HEK293 (cell line): Measurements from ENCODE around the gene FLNA.

Experiments used
- CTCF ChIA-PET: fragments of 350-600 bp; formaldehyde crosslinking; extraction: SDS; loops from one replicate; lab custom pipeline; 2021; ENCODE audit warnings: antibody characterized with exemption; lab: Yijun Ruan, JAX
- POLR2A ChIA-PET: fragments of 300-600 bp; formaldehyde crosslinking; extraction: SDS; loops from one replicate; lab custom pipeline; 2020; ENCODE audit warnings: antibody characterized with exemption, inconsistent platforms; lab: Yijun Ruan, JAX
- H3K27ac ChIP-seq: fragments of 200-500 bp; sonication (Bioruptor generic); 2 replicates; pipeline ENCODE4 v1.5.1; 2014; ENCODE audit warnings: low read depth, low read length, control low read depth, inconsistent platforms; ENCODE audit errors: extremely low read depth
- H3K36me3 ChIP-seq, 2 experiments: fragments of 200-500 bp in 1 of 2; sonication (Bioruptor generic) in 1 of 2; 1 replicate in 1 of 2; 2 replicates in 1 of 2; pipeline ENCODE4 v1.5.1; 2014 to 2017; ENCODE audit warnings: inconsistent platforms in 2 of 2, low read length in 2 of 2; ENCODE audit not compliant: control insufficient read depth in 2 of 2, insufficient read depth in 1 of 2
- H3K4me1 ChIP-seq: fragments of 200-500 bp; sonication (Bioruptor generic); 2 replicates; pipeline ENCODE4 v1.5.1; 2014; ENCODE audit warnings: mild to moderate bottlenecking, low read length, inconsistent platforms; ENCODE audit not compliant: control insufficient read depth, insufficient read depth
- H3K4me3 ChIP-seq: 2 replicates; pipeline ENCODE4 v1.5.1; 2011; ENCODE audit warnings: low read depth, mild to moderate bottlenecking, control low read depth, low read length, moderate library complexity
- H3K9me3 ChIP-seq: fragments of 200-500 bp; sonication (Bioruptor generic); 2 replicates; pipeline ENCODE4 v1.5.1; 2014; ENCODE audit warnings: low read depth, low read length, inconsistent platforms; ENCODE audit not compliant: control insufficient read depth, insufficient read depth
- BCL11A ChIP-seq: fragments of 450-650 bp; formaldehyde crosslinking; IDR thresholded peaks from 2 replicates; pipeline ENCODE4 v1.5.1; 2016; ENCODE audit warnings: low read depth, missing biosample characterization, missing genetic modification characterization
- GLIS2 ChIP-seq: fragments of 450-650 bp; formaldehyde crosslinking; IDR thresholded peaks from 2 replicates; pipeline ENCODE4 v1.5.1; 2016; ENCODE audit warnings: missing biosample characterization, missing genetic modification characterization
- HOXA7 ChIP-seq: sonication (generic); formaldehyde crosslinking; IDR thresholded peaks from 2 replicates; pipeline ENCODE4 v1.8.1; 2022; ENCODE audit warnings: missing genetic modification reagents, borderline replicate concordance
- HOXC10 ChIP-seq: sonication (generic); formaldehyde crosslinking; IDR thresholded peaks from 2 replicates; pipeline ENCODE4 v1.8.1; 2023; ENCODE audit warnings: mild to moderate bottlenecking, missing genetic modification reagents
- REPIN1 ChIP-seq: fragments of 450-650 bp; formaldehyde crosslinking; IDR thresholded peaks from 2 replicates; pipeline ENCODE4 v1.5.1; 2017; ENCODE audit warnings: missing biosample characterization, missing genetic modification characterization, low read depth
- WT1 ChIP-seq: fragments of 450-650 bp; formaldehyde crosslinking; IDR thresholded peaks from 2 replicates; pipeline ENCODE4 v1.5.1; 2016; ENCODE audit warnings: missing biosample characterization, missing genetic modification characterization
- ZNF16 ChIP-seq: fragments of 450-650 bp; formaldehyde crosslinking; IDR thresholded peaks from 2 replicates; pipeline ENCODE4 v1.5.1; 2016; ENCODE audit warnings: low read depth, missing biosample characterization, missing genetic modification characterization
- ZNF174 ChIP-seq: fragments of 450-650 bp; formaldehyde crosslinking; IDR thresholded peaks from 2 replicates; pipeline ENCODE4 v1.5.0; 2017; ENCODE audit warnings: missing biosample characterization, mild to moderate bottlenecking, missing genetic modification characterization
- ZNF2 ChIP-seq: fragments of 450-650 bp; formaldehyde crosslinking; IDR thresholded peaks from 2 replicates; pipeline ENCODE4 v1.5.1; 2016; ENCODE audit warnings: missing biosample characterization, missing genetic modification characterization
- ZNF311 ChIP-seq: fragments of 450-650 bp; formaldehyde crosslinking; IDR thresholded peaks from 2 replicates; pipeline ENCODE4 v1.5.1; 2017; ENCODE audit warnings: missing biosample characterization, missing genetic modification characterization, borderline replicate concordance
- ZNF433 ChIP-seq: fragments of 450-650 bp; formaldehyde crosslinking; IDR thresholded peaks from 2 replicates; pipeline ENCODE4 v1.5.1; 2016; ENCODE audit warnings: missing biosample characterization, missing genetic modification characterization, low read depth
- ZNF510 ChIP-seq: fragments of 450-650 bp; formaldehyde crosslinking; IDR thresholded peaks from 2 replicates; pipeline ENCODE4 v1.5.1; 2018; ENCODE audit warnings: mild to moderate bottlenecking, missing genetic modification characterization, missing biosample characterization; ENCODE audit not compliant: insufficient replicate concordance
- TF ChIP-seq, protein P1 (sequence below): fragments of 450-650 bp; formaldehyde crosslinking; IDR thresholded peaks from 2 replicates; pipeline ENCODE4 v1.5.1; 2016; ENCODE audit warnings: missing biosample characterization, missing genetic modification characterization
- TF ChIP-seq, protein P2 (sequence below): fragments of 450-650 bp; formaldehyde crosslinking; IDR thresholded peaks from 2 replicates; pipeline ENCODE4 v1.5.1; 2017; ENCODE audit warnings: missing biosample characterization, missing genetic modification characterization
- TF ChIP-seq, protein P3 (sequence below): fragments of 450-650 bp; formaldehyde crosslinking; IDR thresholded peaks from 2 replicates; pipeline ENCODE4 v1.5.1; 2017; ENCODE audit warnings: missing biosample characterization, missing genetic modification characterization
- TF ChIP-seq, protein P4 (sequence below): fragments of 450-650 bp; formaldehyde crosslinking; IDR thresholded peaks from 2 replicates; pipeline ENCODE4 v1.5.1; 2017; ENCODE audit warnings: missing biosample characterization, missing genetic modification characterization

FLNA gene

DNA sequence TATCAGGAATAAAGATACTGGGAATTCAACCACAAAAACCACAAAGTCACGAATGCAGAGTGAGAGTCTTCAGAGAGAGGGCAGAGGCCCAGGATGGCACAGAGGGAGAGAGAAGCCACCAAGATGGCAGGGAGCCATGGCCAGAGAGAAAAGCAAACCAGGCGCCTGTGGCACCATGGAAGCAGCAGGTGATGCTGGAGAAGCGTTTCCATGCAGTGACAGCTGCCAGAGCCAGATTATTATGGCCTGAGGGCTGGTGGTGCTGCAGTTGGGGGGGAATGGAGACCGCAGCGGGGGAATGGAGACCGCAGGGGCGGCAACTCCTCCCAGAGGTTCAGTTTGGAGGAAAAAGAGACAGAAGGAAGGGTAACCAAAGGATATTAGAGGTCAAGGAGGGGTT, 42.7 kb upstream of the FLNA start:
- H3K9me3 ChIP-seq = no peaks in the 10 kb centered on the region
- ChIA-PET POLR2A (interaction anchor here (0.6 to 0.7 kb wide), 3 partner anchors 15 to 52 kb away, joined by 3 to 4 read pairs (median 3); no protein-coding TSS in a partner anchor), CTCF (interaction anchor here (0.6 kb wide), 1 partner anchor 107 kb away, joined by 3 read pairs; no protein-coding TSS in a partner anchor)
- no peaks in the 10 kb centered on the region for H3K4me1 ChIP-seq
- no peak overlapping the region for H3K27ac ChIP-seq
- no peak overlapping the region for H3K4me3 ChIP-seq
- TF ChIP-seq, protein P1, sequence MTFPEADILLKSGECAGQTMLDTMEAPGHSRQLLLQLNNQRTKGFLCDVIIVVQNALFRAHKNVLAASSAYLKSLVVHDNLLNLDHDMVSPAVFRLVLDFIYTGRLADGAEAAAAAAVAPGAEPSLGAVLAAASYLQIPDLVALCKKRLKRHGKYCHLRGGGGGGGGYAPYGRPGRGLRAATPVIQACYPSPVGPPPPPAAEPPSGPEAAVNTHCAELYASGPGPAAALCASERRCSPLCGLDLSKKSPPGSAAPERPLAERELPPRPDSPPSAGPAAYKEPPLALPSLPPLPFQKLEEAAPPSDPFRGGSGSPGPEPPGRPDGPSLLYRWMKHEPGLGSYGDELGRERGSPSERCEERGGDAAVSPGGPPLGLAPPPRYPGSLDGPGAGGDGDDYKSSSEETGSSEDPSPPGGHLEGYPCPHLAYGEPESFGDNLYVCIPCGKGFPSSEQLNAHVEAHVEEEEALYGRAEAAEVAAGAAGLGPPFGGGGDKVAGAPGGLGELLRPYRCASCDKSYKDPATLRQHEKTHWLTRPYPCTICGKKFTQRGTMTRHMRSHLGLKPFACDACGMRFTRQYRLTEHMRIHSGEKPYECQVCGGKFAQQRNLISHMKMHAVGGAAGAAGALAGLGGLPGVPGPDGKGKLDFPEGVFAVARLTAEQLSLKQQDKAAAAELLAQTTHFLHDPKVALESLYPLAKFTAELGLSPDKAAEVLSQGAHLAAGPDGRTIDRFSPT (tag by site-specific recombination) = no peak
- TF ChIP-seq, protein P2, sequence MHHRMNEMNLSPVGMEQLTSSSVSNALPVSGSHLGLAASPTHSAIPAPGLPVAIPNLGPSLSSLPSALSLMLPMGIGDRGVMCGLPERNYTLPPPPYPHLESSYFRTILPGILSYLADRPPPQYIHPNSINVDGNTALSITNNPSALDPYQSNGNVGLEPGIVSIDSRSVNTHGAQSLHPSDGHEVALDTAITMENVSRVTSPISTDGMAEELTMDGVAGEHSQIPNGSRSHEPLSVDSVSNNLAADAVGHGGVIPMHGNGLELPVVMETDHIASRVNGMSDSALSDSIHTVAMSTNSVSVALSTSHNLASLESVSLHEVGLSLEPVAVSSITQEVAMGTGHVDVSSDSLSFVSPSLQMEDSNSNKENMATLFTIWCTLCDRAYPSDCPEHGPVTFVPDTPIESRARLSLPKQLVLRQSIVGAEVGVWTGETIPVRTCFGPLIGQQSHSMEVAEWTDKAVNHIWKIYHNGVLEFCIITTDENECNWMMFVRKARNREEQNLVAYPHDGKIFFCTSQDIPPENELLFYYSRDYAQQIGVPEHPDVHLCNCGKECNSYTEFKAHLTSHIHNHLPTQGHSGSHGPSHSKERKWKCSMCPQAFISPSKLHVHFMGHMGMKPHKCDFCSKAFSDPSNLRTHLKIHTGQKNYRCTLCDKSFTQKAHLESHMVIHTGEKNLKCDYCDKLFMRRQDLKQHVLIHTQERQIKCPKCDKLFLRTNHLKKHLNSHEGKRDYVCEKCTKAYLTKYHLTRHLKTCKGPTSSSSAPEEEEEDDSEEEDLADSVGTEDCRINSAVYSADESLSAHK (tag by site-specific recombination) = peak; percentile 93
- H3K36me3 ChIP-seq = peaks cover 5 to 12% of the 10 kb centered on the region in 2 experiments; a peak in 2 of 3 replicates

DNA sequence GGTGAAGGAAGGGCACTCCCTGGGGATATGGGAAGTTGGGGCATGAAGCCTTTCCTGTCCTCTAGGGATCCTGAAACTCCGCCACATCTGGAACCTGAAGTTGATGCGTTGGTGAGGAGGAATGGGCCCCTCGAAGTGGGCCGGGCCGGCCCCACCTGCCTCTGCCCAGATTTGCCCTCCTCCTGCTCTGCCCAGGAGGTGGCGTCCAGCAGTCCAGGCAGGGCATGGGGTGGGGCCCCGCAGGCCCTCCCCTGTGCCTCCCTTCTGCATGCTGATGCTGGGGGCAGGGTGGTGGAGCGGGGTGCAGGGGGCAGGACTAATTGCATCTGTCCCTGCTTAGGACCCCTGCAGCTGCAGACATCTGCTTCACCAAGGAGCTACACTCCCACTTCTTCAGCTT, 38.7 kb upstream of the FLNA start:
- Histone ChIP-seq H3K27ac (no peak overlapping the region), H3K36me3 (peaks cover 5 to 16% of the 10 kb centered on the region in 2 experiments; a peak in 2 of 3 replicates), H3K9me3 (no peaks in the 10 kb centered on the region), H3K4me3 (no peak overlapping the region), H3K4me1 (no peaks in the 10 kb centered on the region; the same call in 1 of the 2 replicates)
- ChIA-PET POLR2A (no interaction called here), CTCF (interaction anchor here (0.7 kb wide), 1 partner anchor 14 kb away, joined by 3 read pairs; no protein-coding TSS in a partner anchor)
- peak; percentile 9; the same call in 1 of the 2 replicates for TF ChIP-seq GLIS2 (tag by site-specific recombination)
- TF ChIP-seq ZNF311 (tag by site-specific recombination) = no peak

DNA sequence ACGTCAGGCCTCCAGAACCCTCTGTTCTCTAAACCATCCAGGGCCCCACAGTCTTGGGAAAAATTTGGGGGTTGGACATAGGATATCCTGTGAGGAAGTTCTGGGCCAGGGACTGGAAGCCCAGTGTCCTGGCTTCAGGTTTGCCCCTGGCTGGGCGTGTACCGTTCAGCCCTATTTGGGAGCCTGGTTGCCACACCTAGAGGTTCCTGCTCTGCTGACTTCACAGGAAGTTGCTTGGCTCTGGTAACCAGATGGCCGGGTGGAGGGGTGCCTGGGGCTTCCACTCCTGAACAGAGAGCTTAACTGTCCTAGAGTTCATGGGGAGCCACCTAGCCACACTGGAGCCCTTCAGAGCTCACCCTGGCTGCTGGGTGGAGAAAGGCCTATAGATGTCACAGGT, 38.0 kb upstream of the FLNA start:
- POLR2A ChIA-PET = interaction anchor here (0.6 to 4.0 kb wide), 10 partner anchors 9 to 135 kb away, joined by 3 to 57 read pairs (median 8); partner anchors contain the start of genes ATP6AP1, FAM50A, IKBKG and RPL10

More for the DNA sequence above, 38.0 kb upstream of the FLNA start:
- peaks cover 5 to 16% of the 10 kb centered on the region in 2 experiments; a peak in 2 of 3 replicates for H3K36me3 ChIP-seq
- CTCF ChIA-PET = interaction anchor here (1.0 kb wide), 2 partner anchors 13 to 39 kb away, joined by 4 to 5 read pairs; partner anchors contain the start of gene RPL10
- H3K9me3 ChIP-seq = no peaks in the 10 kb centered on the region
- H3K4me3 ChIP-seq = no peak overlapping the region
- TF ChIP-seq REPIN1 (tag by site-specific recombination) (no peak), BCL11A (tag by site-specific recombination) (no peak), HOXC10 (no peak), HOXA7 (no peak), WT1 (tag by site-specific recombination) (no peak), ZNF510 (tag by site-specific recombination) (no peak), ZNF16 (tag by site-specific recombination) (no peak), ZNF2 (tag by site-specific recombination) (no peak), ZNF433 (tag by site-specific recombination) (no peak), ZNF174 (tag by site-specific recombination) (no peak)
- TF ChIP-seq, protein P3, sequence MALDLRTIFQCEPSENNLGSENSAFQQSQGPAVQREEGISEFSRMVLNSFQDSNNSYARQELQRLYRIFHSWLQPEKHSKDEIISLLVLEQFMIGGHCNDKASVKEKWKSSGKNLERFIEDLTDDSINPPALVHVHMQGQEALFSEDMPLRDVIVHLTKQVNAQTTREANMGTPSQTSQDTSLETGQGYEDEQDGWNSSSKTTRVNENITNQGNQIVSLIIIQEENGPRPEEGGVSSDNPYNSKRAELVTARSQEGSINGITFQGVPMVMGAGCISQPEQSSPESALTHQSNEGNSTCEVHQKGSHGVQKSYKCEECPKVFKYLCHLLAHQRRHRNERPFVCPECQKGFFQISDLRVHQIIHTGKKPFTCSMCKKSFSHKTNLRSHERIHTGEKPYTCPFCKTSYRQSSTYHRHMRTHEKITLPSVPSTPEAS (tag by site-specific recombination) = no peak
- TF ChIP-seq, protein P4, sequence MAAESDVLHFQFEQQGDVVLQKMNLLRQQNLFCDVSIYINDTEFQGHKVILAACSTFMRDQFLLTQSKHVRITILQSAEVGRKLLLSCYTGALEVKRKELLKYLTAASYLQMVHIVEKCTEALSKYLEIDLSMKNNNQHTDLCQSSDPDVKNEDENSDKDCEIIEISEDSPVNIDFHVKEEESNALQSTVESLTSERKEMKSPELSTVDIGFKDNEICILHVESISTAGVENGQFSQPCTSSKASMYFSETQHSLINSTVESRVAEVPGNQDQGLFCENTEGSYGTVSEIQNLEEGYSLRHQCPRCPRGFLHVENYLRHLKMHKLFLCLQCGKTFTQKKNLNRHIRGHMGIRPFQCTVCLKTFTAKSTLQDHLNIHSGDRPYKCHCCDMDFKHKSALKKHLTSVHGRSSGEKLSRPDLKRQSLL = no peak
- H3K27ac ChIP-seq = no peak overlapping the region
- no peaks in the 10 kb centered on the region; the same call in 1 of the 2 replicates for H3K4me1 ChIP-seq
